HG03025 (cell line): ENCODE measurements around the gene HSD17B1.
"Not testable (repeated sequence)": the region's sequence is repeated elsewhere in the genome, so short reads cannot be mapped to it uniquely, and the experiment has no call there.

Experiments
- ATAC-seq: cut with Tn5 transposase; IDR thresholded peaks from one replicate; pipeline ENCODE4 v1.9.1; 2021; ENCODE audit warnings: mild to moderate bottlenecking, moderate library complexity; ENCODE audit not compliant: unreplicated experiment, low FRiP score

HSD17B1 gene, protein sequence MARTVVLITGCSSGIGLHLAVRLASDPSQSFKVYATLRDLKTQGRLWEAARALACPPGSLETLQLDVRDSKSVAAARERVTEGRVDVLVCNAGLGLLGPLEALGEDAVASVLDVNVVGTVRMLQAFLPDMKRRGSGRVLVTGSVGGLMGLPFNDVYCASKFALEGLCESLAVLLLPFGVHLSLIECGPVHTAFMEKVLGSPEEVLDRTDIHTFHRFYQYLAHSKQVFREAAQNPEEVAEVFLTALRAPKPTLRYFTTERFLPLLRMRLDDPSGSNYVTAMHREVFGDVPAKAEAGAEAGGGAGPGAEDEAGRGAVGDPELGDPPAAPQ

DNA sequence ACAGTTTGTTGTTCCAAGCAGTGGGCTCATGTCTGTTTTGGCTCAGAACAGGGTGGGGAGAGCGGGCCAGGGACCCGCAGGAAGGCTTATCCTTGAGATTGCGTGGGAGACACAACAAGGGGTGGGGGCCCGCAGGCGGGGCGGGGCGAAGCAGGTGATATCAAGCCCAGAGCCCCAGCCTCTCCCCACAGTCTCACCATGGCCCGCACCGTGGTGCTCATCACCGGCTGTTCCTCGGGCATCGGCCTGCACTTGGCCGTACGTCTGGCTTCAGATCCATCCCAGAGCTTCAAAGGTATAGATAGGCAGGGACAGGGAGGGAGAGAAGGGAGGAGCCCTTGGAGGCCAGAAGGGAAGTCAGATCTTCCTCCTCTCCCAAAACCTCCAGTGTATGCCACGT, at the start of gene HSD17B1:
Gene HSD17B1 (plus strand): TSS at position 188 of the 400 bp plus-strand sequence. CDS start 11 bp downstream, at position 199.
- not testable (repeated sequence) for ATAC-seq

DNA sequence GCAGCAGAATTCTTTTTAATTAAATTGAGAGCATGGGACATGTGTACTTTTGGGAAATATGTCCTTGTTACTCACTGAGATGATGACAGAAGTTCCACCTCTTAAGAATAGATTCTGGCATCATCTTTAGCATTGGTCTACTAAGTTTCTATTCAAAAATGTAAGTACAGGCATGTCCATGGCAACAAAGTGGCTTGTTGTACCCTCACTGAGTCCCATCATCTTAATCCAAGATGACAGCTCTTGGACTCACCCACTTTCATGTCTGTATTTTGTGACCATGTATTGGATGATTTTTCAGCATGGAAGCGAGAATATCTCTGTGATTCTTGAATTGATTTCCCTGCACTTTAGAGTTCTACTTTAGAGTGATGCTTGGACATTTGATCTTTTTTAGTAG, 49.8 kb upstream of the HSD17B1 start:
- ATAC-seq = no peak

DNA sequence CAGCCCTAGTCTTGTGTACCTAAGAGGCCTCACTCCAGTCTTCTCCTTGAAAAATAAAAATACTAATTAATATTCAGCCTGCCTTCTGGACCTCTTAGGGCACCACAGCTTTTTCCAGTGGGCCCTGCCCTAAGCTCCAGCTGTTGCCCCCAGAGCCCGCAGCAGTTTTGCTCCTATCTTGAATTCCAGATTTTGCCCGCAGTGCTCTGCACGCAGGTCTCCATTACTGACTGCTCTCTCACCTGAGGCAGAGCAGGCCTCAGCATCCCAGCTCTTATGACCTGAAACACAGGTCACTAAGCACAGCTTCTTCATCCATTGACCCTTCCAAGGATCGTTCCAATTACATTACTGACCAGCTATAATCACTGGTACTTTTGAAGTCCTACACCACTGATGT, 45.1 kb upstream of the HSD17B1 start:
- ATAC-seq = no peak

DNA sequence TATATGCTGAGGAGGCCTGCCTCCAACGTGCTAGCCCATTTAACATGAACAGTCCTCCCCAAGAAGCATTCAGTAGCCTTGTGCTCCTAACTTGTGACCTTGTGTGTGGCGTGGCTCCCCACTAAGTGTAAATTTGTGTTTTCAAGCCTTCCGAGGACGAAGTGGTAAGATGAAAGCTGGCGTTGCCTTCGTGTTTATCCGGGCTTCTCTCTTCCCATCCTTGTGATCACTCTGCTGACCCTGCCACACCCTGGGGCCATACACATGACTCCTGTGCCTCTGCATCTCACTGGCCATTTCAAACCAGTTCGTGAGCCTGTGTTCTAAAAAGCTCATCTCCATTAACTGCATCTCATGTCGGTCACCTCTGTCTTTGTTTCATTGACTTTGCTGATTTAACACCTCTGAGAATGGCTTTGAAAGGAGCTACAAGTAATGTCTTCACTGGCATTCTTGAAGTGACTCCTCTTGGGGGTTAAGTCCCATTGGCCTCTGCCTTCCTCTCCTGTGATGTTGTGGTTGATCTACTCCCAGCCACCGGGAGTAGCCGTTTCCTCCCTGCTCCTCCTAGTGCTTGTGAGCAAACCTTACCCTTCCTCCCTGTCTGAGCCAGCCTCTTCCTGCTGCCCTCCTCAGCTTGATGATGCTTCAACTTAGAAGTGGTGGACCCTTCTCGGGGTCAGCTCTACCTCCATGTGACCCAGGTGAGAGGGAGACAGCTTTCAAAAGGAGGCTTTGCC, 44.1 kb upstream of the HSD17B1 start:
- ATAC-seq = no peak

DNA sequence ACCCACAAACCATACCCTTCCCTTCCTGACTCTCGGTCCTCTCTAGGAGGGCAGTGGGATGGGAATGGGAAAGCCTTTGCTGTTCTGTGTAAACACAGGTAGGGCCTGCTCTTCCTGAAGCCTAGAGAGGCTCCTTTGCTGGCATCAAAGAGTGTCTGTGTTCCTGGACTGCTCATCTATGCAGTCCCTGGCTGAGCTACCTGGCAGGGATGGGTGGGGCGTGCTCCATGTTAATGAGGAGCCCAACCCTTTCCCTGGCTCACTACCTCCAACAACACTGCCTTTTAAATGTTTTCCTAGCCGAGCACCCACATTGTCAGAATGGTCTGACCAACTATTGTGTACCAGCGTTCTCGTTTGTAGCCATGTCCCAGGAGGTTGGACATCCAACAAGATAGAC, 43.3 kb upstream of the HSD17B1 start:
- no peak for ATAC-seq

DNA sequence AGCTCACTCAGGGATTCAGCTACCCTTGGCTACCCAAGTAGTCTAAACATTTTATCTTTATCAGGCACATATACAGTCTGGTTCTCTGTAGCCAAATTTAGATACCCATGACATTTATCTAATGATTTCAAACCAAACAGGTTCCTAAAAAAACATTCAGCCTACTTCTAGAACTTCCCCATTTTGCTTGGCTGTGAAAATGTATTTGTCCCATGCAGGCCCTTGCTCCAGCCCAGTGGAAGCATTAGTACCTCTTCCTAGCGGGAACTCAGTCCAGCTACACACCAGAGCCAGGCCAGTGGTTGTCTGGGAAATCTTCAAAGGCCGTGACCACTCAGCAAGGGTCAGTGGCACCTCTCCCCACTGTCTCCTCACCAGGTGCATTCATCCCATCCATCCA, 42.9 kb upstream of the HSD17B1 start:
- no peak for ATAC-seq

DNA sequence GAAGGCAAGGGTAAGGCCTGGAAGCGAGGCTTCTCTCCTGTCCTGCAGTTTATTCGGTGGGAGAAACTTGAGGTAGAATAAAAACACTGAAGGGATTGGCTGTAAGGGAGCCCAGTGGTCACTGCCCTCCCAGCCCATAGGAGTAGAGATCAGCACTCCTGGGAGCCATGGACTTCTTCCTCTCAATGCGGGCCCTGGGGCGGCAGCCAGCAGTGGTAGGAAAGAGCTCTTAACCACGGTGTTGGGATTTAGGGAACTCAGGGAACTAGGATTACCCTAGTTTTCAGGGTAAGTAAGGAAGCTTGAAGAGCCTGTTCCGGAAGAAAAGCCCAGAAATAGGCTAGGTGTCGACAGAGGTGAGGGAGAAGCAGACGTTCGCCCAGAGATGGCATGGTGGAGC, 40.5 kb upstream of the HSD17B1 start:
- no peak for ATAC-seq

DNA sequence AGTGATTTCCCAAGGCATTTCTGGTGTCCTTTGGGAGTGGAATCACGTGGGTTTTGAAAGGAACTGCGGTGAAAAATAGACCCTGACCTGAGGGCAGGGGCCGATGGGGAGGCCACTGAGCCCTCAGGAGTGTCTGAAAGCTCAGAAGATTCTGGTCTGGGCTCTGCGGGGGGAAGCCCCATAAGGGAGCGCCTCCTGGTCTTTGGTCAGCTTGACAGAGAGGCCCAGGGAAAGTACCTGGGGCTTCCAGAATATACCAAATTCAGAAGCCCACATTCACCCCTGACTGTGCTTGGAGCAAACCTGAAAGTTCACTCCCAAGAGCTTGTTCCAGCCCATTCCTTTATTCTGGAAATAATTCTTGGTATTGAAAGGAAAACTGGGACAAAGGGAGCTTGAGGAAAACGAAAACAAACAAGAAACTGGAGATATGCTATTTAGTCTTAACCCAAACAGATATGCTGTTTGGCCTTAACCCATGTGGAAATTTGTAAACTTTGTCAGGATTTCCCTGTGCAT, 39.9 kb upstream of the HSD17B1 start:
- no peak for ATAC-seq

DNA sequence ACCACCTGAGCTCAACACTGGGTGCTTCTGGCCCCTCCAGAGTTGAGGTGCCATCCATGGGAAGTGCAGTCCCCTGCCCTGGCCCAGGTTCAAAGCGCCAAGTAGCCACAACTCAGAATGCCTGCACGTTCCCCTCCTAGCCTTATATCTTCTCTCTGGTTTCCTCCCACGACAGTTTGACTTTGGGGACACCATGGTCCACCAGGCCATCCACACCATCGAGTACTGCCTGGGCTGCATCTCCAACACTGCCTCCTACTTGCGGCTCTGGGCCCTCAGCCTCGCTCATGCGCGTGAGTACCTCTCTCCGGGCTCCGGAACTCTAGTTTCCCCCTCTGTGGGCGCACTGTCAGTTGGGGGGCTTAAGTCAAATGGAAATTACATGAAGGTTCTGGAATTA, 39.0 kb upstream of the HSD17B1 start:
- no peak for ATAC-seq

DNA sequence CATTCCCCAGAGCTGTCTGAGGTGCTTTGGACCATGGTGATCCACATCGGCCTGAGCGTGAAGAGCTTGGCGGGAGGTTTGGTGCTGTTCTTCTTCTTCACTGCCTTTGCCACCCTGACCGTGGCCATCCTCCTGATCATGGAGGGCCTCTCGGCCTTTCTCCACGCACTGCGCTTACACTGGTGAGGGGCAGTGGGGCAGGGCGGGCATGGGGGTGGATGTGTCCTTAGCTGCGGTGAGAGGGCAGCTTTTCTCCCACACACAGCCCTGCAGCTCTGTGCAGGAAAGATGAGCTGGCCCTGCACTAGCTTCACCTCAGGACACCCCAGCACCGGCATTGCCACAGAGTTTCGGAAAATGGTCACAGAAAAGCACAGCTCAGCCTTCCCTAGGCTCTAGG, 38.4 kb upstream of the HSD17B1 start:
- no peak for ATAC-seq

DNA sequence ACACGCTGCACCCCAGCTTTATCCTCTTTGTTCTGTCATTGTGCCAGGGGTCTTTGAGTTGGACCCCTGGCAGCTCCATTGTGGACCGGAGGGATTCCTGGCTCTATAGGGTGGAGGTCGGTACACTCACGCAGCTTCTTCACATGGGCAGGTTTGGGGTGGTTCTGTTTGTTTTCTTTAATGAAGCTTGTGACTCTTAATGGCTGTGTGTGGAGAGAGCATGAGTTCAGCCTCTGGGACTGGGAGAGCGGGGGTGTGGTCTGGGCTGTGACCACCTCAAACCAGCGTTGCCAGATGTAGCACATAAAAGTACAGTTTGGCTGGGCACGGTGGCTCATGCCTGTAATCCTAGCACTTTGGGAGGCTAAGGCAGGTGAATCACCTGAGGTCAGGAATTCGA, 37.9 kb upstream of the HSD17B1 start:
- ATAC-seq = no peak

DNA sequence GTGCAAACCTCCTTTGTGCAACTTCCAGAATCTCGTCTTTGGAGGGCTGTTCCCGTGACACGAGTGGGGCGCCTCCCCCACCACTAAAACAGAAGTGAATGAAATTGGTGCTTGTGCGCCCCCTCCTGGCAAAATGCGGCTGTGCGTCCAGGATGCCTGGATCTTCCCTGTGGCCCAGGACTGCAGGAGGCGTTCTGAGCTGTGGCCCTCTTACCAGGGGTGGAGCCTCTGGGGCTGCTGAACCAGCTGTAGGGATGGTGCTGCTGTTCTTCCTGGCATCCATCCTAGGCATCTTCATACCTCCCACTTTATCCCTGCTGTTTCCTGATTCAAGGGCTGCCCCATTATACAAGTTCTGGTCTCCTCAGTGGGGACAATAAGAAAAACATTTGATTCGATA, 35.2 kb upstream of the HSD17B1 start:
- no peak for ATAC-seq

DNA sequence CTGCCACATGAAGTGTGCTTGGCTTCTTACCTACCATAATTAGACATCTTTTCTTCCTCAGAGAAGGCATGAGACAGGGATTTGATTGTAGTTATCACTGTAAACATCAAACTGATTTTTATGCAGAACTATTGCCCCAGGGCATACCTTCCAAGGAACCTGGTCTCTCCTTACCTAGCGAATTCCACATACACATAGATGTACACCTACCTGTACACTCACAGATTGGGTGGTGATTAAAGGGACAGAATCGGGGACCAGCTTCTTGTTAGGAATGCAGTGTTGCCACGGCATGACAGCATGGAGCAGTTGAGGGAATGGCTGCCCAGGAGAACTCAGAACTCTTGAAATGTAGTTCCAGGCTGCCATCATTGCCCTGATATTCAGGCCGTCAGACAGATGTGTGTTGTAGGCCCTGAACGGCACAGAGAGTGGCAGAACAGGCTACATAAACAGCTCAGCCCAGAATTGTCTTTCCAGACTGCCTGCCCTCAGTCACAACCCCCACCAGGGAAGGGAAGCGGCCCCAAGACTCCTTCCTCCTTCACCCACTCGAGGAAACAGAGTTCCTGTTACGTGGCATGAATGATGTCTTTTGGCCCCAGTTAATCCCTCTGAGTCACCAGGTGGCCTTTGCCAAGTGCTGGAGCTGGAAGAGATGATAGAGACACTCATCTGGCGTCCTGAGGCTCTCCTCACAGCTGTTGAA, 34.5 kb upstream of the HSD17B1 start:
- no peak for ATAC-seq

DNA sequence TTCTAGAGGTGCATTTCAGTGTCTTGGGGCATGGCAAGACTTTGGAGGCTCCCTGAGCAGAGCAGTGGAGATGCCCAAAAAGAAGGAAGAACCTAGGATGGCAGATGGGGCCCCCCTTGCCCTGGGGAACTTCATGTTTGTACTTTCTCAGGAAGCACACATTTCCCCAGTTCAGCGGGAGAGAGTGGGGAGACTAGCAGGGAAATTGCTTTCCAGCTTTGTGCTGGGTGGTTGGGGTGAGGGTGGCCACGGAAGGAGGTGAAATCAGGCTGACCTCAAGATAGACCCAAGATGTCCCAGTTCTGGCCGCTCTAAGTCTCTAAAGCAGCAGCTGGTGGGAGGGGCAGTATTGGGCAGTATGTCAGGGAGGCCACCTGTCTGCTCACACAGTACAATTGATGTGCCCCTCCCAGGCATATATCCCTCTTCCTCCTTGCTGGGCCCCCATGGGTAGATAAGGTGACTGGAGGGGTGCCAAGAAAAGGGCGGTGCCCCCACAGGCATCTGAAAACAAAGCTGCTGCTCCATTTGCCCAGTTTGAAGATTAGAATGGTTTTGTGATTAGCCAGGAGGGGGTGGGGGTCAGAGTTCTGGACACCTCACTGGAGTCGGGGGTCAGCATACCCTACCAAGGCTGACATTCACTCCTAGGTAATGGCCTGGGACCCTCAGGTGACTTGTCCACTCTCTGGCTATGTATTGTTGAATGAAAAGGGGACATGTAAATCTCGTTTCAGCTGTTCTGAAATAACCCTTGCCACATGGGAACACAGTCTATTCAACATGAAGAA, 33.8 kb upstream of the HSD17B1 start:
- no peak for ATAC-seq

DNA sequence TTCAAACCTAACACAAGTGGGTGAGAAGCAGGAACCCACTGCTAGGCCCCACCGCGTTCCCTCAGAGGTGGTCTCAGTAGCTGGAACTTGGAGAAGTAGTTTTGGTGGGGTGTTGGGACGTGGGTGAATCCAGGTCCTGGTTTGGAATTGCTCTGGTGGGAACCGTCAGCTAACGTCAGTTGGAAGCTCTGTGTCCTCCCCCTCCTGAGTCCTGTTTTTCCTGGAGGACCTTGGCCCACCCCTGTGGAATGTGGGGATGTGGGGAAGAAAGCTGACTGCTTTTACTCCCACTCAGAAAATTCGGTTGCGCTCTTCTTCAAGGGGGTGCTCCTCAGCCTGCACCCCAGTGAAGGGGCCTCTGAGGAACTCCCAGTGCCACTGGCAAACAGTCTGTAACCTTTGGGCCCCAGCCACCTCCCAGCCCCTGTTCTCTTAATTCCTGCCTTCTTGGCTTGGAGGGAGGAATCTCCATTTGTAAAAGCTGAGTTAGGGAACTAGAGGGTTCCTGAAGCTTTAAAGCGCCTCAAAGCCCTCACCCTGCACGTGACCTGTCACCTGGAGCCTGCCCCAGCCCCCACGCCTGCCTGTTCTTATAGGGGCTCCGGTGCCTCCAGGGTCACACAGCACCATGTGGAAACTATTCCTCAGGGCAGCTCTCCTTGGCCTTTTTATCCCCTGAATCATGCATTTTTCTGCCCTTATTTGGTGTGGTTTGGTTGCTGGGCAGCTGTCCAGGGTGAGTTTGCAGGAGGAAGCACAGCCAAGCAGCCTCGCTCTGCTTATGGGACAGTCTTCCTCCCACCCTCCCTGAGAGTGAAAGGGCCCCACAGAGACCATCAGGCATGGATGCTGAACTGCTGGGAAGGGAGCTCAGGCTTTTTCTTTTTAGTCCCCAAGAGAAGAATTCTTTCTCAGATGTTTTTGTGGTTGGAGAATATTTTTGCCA, 32.9 kb upstream of the HSD17B1 start:
- ATAC-seq = no peak

DNA sequence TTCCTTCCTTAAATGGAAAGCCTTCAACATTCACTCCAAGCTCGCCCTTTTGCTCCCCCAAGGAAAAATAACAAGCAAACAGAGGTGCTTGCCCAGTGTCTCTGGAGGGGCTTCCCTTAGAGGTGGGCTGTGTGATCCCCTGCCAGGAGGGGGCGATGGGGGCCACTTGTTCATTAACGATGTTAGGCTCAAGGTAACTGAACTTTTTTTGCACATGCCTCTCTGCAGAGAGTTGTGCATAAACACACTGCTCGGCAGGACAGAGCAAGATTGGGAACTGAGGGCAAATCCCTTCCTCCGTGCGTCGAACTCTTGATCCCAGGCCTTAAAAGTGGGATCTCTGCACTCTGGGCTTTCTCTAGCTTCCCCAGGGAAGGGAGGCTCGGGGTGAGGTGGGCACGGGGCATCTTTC, 32.2 kb upstream of the HSD17B1 start:
- no peak for ATAC-seq

DNA sequence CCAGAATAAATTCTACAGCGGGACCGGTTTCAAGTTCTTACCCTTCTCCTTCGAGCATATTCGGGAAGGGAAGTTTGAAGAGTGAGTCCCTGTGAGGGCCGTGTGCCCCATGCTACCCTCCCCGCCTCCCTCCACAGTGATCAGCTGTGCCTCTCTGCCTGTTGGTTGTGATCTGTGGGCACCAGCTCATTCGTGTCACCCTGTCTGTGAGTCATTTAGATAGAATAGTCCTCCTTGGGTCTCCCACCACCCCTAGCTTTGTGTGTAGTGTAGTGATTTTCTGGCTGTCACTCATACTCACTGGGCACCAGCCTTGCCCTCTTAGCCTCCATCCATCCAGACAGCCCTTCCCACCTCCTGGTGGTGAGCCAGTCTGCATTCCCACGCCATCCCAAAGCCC, 31.7 kb upstream of the HSD17B1 start:
- ATAC-seq = no peak

DNA sequence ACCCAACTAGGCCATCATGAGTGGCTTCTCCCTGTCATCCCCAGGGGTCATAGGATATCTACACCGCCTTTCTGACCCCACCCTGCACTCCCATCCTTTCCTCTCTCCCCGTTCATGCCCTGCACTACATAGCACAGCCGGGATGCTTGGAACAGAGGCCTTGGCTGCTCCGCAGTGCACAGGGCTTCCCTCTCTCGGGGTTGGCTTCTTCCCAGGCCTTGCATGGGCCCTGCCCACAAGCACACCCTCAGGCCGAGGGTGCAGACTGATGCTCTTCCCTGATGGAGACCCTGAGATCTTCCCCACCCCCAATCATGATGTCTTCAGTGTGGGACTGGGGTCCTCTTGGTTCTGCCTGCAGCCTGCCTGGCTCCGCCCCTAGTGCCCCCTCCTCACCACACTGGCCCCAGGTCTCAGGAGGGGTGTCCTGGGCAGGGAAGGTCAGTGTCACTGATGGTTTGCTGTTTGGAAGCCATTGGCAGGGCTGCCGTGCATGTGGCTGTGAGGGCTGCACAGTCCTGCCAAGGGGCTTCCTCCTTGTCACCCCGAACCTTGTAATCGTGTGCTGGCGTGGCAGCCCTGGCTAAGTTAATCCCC, 31.0 kb upstream of the HSD17B1 start:
- ATAC-seq = no peak

DNA sequence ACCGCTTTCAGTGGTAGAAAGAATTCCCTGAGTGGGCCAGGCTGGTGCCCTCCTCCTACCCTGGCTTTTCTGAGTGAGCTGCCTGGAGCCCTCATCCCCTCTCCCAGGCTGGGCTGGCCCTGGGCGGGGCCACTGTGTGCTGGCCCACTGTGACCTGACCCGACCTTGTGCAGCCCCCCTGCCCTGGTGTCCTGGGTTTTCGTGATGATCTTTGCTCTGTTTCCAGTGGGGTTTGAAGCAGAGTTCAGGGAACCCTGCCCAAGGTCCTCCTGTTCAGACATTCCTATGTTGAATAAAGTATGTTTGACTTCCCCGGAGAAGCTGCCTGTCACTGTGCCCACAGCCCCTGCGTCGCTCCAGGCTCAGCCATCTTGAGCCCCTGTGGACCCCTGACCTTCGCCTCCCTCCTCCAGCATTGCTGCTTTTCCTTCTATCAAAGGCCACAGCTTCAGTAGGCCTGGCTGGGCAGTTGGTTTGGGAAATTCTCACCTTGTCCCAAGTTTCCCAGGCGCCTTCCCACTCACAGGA, 30.4 kb upstream of the HSD17B1 start:
- no peak for ATAC-seq
